Right atrium auricular region (tissue), 2 donors: ENCODE measurements around the gene MAPKAPK5. TPM values are rescaled to one million over a fixed set of nuclear protein-coding genes. Genes with fewer than 3 reads are reported as not detected.

Experiments
- DNase-seq: peaks from one replicate; pipeline ENCODE4 v3.0.0-alpha.2; 2019; ENCODE audit warnings: low spot score
- H3K27ac ChIP-seq, 2 donors: fragments of 200-600 bp; sonication (generic); 1 replicate in 1 of 2; 2 replicates in 1 of 2; pipeline ENCODE4 v1.5.1; 2016 to 2019
- H3K27me3 ChIP-seq, 2 donors: fragments of 200-600 bp; sonication (generic); one replicate each; pipeline versions ENCODE4 v1.5.1 to v1.6.0; 2017 to 2019
- H3K36me3 ChIP-seq: fragments of 200-600 bp; sonication (generic); one replicate; pipeline ENCODE4 v1.5.1; 2016
- H3K4me1 ChIP-seq, 2 donors: fragments of 200-600 bp; sonication (generic); one replicate each; pipeline versions ENCODE4 v1.5.1 to v1.6.0; 2017 to 2019
- H3K4me3 ChIP-seq, 2 donors: fragments of 200-600 bp; sonication (generic); 1 replicate in 1 of 2; 2 replicates in 1 of 2; pipeline ENCODE4 v1.5.1; 2017 to 2019; ENCODE audit warnings: mild to moderate bottlenecking in 1 of 2, moderate library complexity in 1 of 2
- H3K9me3 ChIP-seq, 2 donors: fragments of 200-600 bp; sonication (generic); one replicate each; pipeline ENCODE4 v1.5.1; 2019
- CTCF ChIP-seq, 2 donors: fragments of 200-600 bp; sonication (generic); IDR thresholded peaks; one replicate each; pipeline ENCODE4 v1.5.1; 2019; ENCODE audit warnings: antibody characterized with exemption in 2 of 2
- total RNA-seq, 2 donors: library from RNA; depleted of rRNA; stranded (reverse); fragments of >200 nt; gene quantifications; one replicate each; pipeline ENCODE4 v1.1.0, GENCODE V29; 2016

Gene MAPKAPK5
- total RNA-seq, 2 donors from 2014 or later: 30.9 to 42.5 TPM

GRCh38 chr12:111868676-111869588 is 26.9 kb downstream of the MAPKAPK5 start:
- Histone ChIP-seq H3K27ac (no peak overlapping the region), H3K9me3 (no peaks in the 10 kb centered on the region), H3K27me3 (no peaks in the 10 kb centered on the region), H3K36me3 (peaks cover 76% of the 10 kb centered on the region), H3K4me3 (no peak overlapping the region), H3K4me1 (no peaks in the 10 kb centered on the region)
- no peak for TF ChIP-seq CTCF (IDR thresholded peaks at IDR 0.05)
- no peak for DNase-seq

- H3K9me3 ChIP-seq: no peaks in the 10 kb centered on the region
- TF ChIP-seq CTCF (IDR thresholded peaks at IDR 0.05): no peak
- no peak overlapping the region for H3K4me3 ChIP-seq
- no peak overlapping the region for H3K27ac ChIP-seq
- no peak for DNase-seq
- no peaks in the 10 kb centered on the region for H3K27me3 ChIP-seq
- H3K36me3 ChIP-seq: peaks cover 77% of the 10 kb centered on the region
- H3K4me1 ChIP-seq: no peaks in the 10 kb centered on the region
Observed at GRCh38 chr12:111869671-111870070, 27.6 kb downstream of the MAPKAPK5 start.

- TF ChIP-seq CTCF (IDR thresholded peaks at IDR 0.05): no peak
- H3K27me3 ChIP-seq: no peaks in the 10 kb centered on the region
- H3K9me3 ChIP-seq: no peaks in the 10 kb centered on the region
- H3K27ac ChIP-seq: no peak overlapping the region
- H3K4me3 ChIP-seq: no peak overlapping the region
- DNase-seq: no peak
- H3K36me3 ChIP-seq: peaks cover 77% of the 10 kb centered on the region
- no peaks in the 10 kb centered on the region for H3K4me1 ChIP-seq
Observed at GRCh38 chr12:111870216-111870615, 28.2 kb downstream of the MAPKAPK5 start.

GRCh38 chr12:111870706-111871105 is 28.7 kb downstream of the MAPKAPK5 start:
- no peaks in the 10 kb centered on the region for H3K4me1 ChIP-seq
- H3K36me3 ChIP-seq: peaks cover 77% of the 10 kb centered on the region
- H3K4me3 ChIP-seq: no peak overlapping the region
- no peak for DNase-seq
- H3K27ac ChIP-seq: no peak overlapping the region
- TF ChIP-seq CTCF (IDR thresholded peaks at IDR 0.05): no peak
- H3K27me3 ChIP-seq: no peaks in the 10 kb centered on the region
- no peaks in the 10 kb centered on the region for H3K9me3 ChIP-seq

GRCh38 chr12:111873113-111873512 is 31.1 kb downstream of the MAPKAPK5 start:
- no peak for DNase-seq
- Histone ChIP-seq H3K9me3 (no peaks in the 10 kb centered on the region), H3K36me3 (peaks cover 62% of the 10 kb centered on the region), H3K4me1 (no peaks in the 10 kb centered on the region), H3K4me3 (no peak overlapping the region), H3K27ac (no peak overlapping the region), H3K27me3 (no peaks in the 10 kb centered on the region)
- TF ChIP-seq CTCF (IDR thresholded peaks at IDR 0.05): no peak
